GM23338 (cell line): ENCODE measurements around the gene ADGRD1.

ENCODE experiments used
- CREB1 ChIP-seq: fragments of 250-450 bp; sonication (Bioruptor Pico); IDR thresholded peaks from 2 replicates; pipeline ENCODE4 v1.5.0; 2020; ENCODE audit warnings: low read depth, mild to moderate bottlenecking, moderate library complexity
- ETS1 ChIP-seq: IDR thresholded peaks from 2 replicates; pipeline ENCODE4 v1.6.1; 2016; ENCODE audit warnings: antibody characterized with exemption
- EZH2 ChIP-seq: fragments of 200-600 bp; sonication (generic); IDR thresholded peaks from one replicate; pipeline ENCODE4 v1.8.0; 2017; ENCODE audit warnings: antibody characterized with exemption, mild to moderate bottlenecking, low read depth; ENCODE audit not compliant: unreplicated experiment
- EZH2phosphoT487 ChIP-seq: fragments of 200-600 bp; sonication (generic); IDR thresholded peaks from one replicate; pipeline ENCODE4 v1.8.1; 2018; ENCODE audit warnings: antibody characterized with exemption; ENCODE audit not compliant: unreplicated experiment
- JUNB ChIP-seq: IDR thresholded peaks from one replicate; pipeline ENCODE4 v1.6.1; 2016; ENCODE audit warnings: antibody characterized with exemption; ENCODE audit not compliant: unreplicated experiment
- NANOG ChIP-seq: IDR thresholded peaks from 2 replicates; pipeline ENCODE4 v1.6.1; 2016; ENCODE audit warnings: antibody characterized with exemption, borderline replicate concordance
- POLR2AphosphoS5 ChIP-seq: IDR thresholded peaks from 2 replicates; pipeline ENCODE4 v1.6.1; 2016; ENCODE audit warnings: antibody characterized with exemption, low read depth
- ZNF114 ChIP-seq: fragments of 250-450 bp; sonication (Bioruptor Pico); IDR thresholded peaks from 2 replicates; pipeline ENCODE4 v1.5.0; 2020; ENCODE audit warnings: mild to moderate bottlenecking, moderate library complexity
- TF ChIP-seq, protein P1 (sequence below), 2 experiments: fragments of 200-600 bp in 1 of 2; sonication (generic) in 1 of 2; conservative IDR thresholded peaks; 2 replicates each; pipeline versions ENCODE4 v1.5.1 to v1.6.1; 2016 to 2017; ENCODE audit warnings: antibody characterized with exemption in 2 of 2, low read depth in 2 of 2, mild to moderate bottlenecking in 2 of 2, moderate library complexity in 1 of 2
- TF ChIP-seq, protein P2 (sequence below): IDR thresholded peaks from one replicate; pipeline ENCODE4 v1.6.1; 2018; ENCODE audit warnings: antibody characterized with exemption; ENCODE audit not compliant: unreplicated experiment

DNA sequence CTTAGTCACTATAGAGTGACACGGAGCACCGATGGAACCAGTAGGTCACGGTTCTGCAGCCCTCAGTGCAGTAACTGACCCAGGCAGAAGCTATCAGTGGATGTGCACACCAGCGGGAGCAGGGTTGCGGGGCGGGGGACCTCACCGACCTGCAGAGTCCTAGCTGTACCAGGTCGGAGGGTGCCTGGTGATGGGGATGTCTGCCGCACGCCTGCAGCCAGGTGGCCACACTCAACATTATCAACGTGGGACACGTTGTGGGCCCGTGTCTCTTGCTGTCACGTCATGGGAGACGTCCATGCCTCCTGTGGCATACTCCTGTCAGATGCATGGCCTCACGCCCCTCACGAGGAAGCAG is 55.2 kb downstream of the ADGRD1 start:
- TF ChIP-seq, protein P1, sequence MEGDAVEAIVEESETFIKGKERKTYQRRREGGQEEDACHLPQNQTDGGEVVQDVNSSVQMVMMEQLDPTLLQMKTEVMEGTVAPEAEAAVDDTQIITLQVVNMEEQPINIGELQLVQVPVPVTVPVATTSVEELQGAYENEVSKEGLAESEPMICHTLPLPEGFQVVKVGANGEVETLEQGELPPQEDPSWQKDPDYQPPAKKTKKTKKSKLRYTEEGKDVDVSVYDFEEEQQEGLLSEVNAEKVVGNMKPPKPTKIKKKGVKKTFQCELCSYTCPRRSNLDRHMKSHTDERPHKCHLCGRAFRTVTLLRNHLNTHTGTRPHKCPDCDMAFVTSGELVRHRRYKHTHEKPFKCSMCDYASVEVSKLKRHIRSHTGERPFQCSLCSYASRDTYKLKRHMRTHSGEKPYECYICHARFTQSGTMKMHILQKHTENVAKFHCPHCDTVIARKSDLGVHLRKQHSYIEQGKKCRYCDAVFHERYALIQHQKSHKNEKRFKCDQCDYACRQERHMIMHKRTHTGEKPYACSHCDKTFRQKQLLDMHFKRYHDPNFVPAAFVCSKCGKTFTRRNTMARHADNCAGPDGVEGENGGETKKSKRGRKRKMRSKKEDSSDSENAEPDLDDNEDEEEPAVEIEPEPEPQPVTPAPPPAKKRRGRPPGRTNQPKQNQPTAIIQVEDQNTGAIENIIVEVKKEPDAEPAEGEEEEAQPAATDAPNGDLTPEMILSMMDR (conservative IDR thresholded peaks at IDR 0.05; ENCODE audit: low read depth in 2 of 2) = no peak
- no peak for TF ChIP-seq EZH2
- no peak for TF ChIP-seq POLR2AphosphoS5
- TF ChIP-seq JUNB = no peak
- no peak for TF ChIP-seq EZH2phosphoT487
- no peak for TF ChIP-seq CREB1
- TF ChIP-seq ETS1 = no peak
- no peak for TF ChIP-seq ZNF114 (CRISPR knock-in tag)
- TF ChIP-seq, protein P2, sequence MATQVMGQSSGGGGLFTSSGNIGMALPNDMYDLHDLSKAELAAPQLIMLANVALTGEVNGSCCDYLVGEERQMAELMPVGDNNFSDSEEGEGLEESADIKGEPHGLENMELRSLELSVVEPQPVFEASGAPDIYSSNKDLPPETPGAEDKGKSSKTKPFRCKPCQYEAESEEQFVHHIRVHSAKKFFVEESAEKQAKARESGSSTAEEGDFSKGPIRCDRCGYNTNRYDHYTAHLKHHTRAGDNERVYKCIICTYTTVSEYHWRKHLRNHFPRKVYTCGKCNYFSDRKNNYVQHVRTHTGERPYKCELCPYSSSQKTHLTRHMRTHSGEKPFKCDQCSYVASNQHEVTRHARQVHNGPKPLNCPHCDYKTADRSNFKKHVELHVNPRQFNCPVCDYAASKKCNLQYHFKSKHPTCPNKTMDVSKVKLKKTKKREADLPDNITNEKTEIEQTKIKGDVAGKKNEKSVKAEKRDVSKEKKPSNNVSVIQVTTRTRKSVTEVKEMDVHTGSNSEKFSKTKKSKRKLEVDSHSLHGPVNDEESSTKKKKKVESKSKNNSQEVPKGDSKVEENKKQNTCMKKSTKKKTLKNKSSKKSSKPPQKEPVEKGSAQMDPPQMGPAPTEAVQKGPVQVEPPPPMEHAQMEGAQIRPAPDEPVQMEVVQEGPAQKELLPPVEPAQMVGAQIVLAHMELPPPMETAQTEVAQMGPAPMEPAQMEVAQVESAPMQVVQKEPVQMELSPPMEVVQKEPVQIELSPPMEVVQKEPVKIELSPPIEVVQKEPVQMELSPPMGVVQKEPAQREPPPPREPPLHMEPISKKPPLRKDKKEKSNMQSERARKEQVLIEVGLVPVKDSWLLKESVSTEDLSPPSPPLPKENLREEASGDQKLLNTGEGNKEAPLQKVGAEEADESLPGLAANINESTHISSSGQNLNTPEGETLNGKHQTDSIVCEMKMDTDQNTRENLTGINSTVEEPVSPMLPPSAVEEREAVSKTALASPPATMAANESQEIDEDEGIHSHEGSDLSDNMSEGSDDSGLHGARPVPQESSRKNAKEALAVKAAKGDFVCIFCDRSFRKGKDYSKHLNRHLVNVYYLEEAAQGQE = no peak
- TF ChIP-seq NANOG = no peak
